IPS-20b (cell line): ENCODE measurements around the gene MAP2.

Experiments
- H3K27ac ChIP-seq: one replicate; pipeline ENCODE4 v1.5.1; 2013; ENCODE audit warnings: low read length
- H3K27me3 ChIP-seq: 2 replicates; pipeline ENCODE4 v1.6.1; 2013; ENCODE audit warnings: mild to moderate bottlenecking, low read length, inconsistent platforms; ENCODE audit not compliant: insufficient read depth
- H3K36me3 ChIP-seq: 2 replicates; pipeline ENCODE4 v1.6.1; 2013; ENCODE audit warnings: low read depth, mild to moderate bottlenecking, inconsistent platforms, low read length, moderate library complexity; ENCODE audit not compliant: insufficient read depth
- H3K4me1 ChIP-seq: 2 replicates; pipeline ENCODE4 v1.6.1; 2013; ENCODE audit warnings: mild to moderate bottlenecking, control low read depth, inconsistent platforms, low read length, moderate library complexity; ENCODE audit not compliant: insufficient read depth
- H3K4me3 ChIP-seq: 2 replicates; pipeline ENCODE4 v1.5.1; 2013; ENCODE audit warnings: mild to moderate bottlenecking, low read length, inconsistent platforms
- H3K9ac ChIP-seq: 2 replicates; pipeline ENCODE4 v1.6.1; 2013; ENCODE audit warnings: low read depth, mild to moderate bottlenecking, inconsistent platforms, low read length, moderate library complexity
- H3K9me3 ChIP-seq: 2 replicates; pipeline ENCODE4 v1.6.1; 2013; ENCODE audit warnings: mild to moderate bottlenecking, low read depth, low read length, inconsistent platforms; ENCODE audit not compliant: insufficient read depth

Gene MAP2

DNA sequence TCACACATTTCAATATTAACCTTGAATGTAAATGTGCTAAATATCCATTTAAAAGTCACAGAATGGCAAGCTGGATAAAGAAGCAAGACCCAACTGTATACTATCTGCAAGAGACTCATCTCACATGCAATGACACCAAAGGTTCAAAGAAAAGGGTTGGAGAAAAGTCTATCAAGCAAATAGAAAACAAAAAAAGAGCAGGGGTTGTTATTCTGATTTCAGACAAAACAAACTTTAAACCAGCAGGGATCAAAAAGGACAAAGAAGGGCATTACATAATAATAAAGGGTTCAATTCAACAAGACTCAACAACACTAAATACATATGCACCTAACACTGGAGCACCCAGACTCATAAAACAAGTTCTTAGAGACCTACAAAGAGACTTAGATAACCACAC, 333.3 kb downstream of the MAP2 start:
- Histone ChIP-seq H3K4me3 (no peak overlapping the region), H3K27ac (no peak overlapping the region), H3K36me3 (no peaks in the 10 kb centered on the region), H3K9me3 (no peaks in the 10 kb centered on the region; the same call in 1 of the 2 replicates), H3K4me1 (peaks cover 3% of the 10 kb centered on the region; the same call in 1 of the 2 replicates), H3K27me3 (peaks cover 100% of the 10 kb centered on the region), H3K9ac (no peak overlapping the region)

DNA sequence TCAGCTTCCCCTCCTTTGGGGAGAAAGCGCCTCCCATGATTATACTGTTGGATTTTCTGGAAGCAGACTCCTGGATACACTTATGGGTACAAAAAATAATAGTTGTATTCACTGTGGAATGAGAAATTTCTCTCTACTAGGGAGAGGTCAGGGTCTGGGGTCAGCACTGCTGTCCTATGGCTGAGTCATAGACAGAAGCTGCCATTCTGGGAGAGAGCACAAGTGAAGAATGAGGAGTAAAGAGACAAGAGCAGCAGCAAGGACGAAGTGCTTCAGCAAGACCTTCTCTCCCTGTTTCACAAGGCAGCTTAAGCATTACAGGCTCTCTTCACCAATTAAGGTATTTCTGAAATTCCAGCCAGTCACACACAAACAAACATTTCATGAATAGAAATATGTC, 337.7 kb downstream of the MAP2 start:
- Histone ChIP-seq H3K27me3 (peaks cover 95% of the 10 kb centered on the region), H3K9me3 (no peaks in the 10 kb centered on the region), H3K4me3 (no peak overlapping the region), H3K9ac (no peak overlapping the region), H3K36me3 (no peaks in the 10 kb centered on the region), H3K4me1 (peaks cover 3% of the 10 kb centered on the region; the same call in 1 of the 2 replicates), H3K27ac (no peak overlapping the region)

DNA sequence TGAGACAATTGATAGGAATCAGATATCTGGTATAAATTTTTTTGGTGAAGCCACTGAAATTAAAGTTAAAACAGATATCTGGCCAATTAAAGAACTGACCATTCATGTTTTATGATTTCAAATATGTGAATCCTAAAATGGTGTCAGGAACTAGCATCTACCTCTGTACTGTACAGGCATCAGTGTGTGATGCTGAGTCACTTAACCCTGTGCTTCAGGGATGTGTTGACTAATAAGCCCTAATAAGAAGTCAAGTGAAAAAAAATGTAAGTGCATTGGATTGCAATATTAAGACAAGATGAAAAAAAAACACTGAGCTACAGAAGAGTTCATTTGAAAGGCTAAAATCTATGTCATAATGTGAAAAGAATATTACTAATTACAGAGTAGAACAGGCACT, 338.7 kb downstream of the MAP2 start:
- Histone ChIP-seq H3K9me3 (no peaks in the 10 kb centered on the region), H3K9ac (no peak overlapping the region), H3K4me1 (no peaks in the 10 kb centered on the region), H3K4me3 (no peak overlapping the region), H3K27ac (no peak overlapping the region), H3K27me3 (peaks cover 95% of the 10 kb centered on the region), H3K36me3 (no peaks in the 10 kb centered on the region)

DNA sequence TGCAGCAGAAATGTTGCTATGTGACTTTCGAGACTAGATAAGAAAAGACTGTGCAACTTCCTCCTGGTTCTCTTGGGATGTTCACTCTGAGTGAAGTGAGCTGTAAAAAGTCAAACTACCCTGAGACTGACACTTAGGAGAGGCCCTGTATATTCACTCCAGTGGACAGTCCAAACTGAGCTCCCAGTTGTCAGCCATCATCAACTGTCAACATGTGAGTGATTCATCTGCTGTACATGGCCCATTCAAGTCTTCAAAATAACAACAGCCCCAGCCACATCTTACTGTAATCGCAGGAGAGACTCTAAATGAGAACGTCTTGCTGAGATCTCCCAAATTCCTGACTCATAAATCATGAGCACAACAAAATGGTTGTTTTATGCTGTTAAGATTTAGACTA, 339.3 kb downstream of the MAP2 start:
- no peak overlapping the region for H3K9ac ChIP-seq
- H3K27ac ChIP-seq, result no peak overlapping the region
- no peak overlapping the region for H3K4me3 ChIP-seq
- H3K27me3 ChIP-seq, result peaks cover 95% of the 10 kb centered on the region
- H3K9me3 ChIP-seq, result no peaks in the 10 kb centered on the region
- H3K4me1 ChIP-seq, result no peaks in the 10 kb centered on the region
- H3K36me3 ChIP-seq, result no peaks in the 10 kb centered on the region

DNA sequence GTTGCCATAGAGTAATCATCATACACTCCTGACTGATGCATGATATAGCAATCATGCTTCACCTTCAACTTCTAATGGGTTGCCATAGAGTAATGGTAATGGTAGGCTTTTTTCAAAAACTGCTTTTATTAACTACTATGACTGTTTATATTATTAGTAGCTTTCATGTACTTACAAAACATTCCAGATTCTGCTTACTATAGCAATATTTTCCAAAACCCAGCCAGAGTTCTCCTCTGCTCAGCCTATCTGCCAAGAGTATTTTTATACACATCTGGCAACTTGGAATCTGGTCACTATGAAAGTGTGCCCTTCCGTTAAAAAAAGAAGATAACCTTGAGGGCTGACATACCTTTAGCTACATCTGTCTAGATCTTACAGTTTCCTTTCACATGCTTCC, 342.8 kb downstream of the MAP2 start:
- Histone ChIP-seq H3K9ac (no peak overlapping the region), H3K36me3 (no peaks in the 10 kb centered on the region), H3K4me1 (no peaks in the 10 kb centered on the region), H3K9me3 (no peaks in the 10 kb centered on the region), H3K27me3 (peaks cover 95% of the 10 kb centered on the region), H3K27ac (no peak overlapping the region), H3K4me3 (no peak overlapping the region)

DNA sequence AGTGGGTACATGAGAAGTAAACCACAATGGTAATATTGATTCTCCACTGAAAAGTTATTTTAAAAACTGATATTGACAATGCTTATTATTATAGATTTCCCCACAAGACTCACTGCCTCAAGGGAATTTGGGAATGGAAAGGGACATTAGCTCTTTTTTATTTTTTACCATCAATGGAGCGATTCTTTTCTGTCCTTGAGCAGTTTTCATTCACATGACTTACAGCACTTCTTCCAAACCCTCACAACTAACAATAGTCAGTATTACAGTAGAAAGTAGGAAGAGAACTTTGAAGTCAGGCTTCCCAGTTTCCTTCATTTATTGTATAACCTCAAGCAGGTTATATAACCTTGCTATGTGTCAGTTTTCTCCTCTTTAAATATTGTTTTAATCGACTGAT, 343.5 kb downstream of the MAP2 start:
- Histone ChIP-seq H3K27me3 (peaks cover 89% of the 10 kb centered on the region), H3K4me3 (no peak overlapping the region), H3K4me1 (no peaks in the 10 kb centered on the region; the same call in 1 of the 2 replicates), H3K9me3 (no peaks in the 10 kb centered on the region), H3K36me3 (no peaks in the 10 kb centered on the region), H3K9ac (no peak overlapping the region), H3K27ac (no peak overlapping the region)

DNA sequence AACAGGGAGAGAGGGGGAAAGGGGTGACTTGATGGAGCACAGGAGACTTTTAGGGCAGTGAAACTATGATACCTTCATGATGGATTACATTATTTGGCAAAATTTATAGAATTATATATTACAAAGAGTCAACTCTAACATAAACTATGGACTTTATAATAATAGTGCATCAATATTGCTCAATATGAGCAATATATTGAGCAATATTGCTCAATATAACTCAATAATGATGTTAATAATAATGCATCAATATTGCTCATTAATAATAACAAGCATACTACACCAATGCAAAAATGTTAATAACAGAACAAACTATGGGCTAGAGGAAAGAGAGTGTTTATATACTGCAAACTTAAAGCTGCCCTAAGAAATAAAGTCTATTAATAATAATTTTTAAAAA, 344.7 kb downstream of the MAP2 start:
- H3K36me3 ChIP-seq, result no peaks in the 10 kb centered on the region
- H3K9me3 ChIP-seq, result no peaks in the 10 kb centered on the region
- H3K4me3 ChIP-seq, result no peak overlapping the region
- H3K4me1 ChIP-seq, result no peaks in the 10 kb centered on the region; the same call in 1 of the 2 replicates
- no peak overlapping the region for H3K27ac ChIP-seq
- no peak overlapping the region for H3K9ac ChIP-seq
- H3K27me3 ChIP-seq, result peaks cover 89% of the 10 kb centered on the region

DNA sequence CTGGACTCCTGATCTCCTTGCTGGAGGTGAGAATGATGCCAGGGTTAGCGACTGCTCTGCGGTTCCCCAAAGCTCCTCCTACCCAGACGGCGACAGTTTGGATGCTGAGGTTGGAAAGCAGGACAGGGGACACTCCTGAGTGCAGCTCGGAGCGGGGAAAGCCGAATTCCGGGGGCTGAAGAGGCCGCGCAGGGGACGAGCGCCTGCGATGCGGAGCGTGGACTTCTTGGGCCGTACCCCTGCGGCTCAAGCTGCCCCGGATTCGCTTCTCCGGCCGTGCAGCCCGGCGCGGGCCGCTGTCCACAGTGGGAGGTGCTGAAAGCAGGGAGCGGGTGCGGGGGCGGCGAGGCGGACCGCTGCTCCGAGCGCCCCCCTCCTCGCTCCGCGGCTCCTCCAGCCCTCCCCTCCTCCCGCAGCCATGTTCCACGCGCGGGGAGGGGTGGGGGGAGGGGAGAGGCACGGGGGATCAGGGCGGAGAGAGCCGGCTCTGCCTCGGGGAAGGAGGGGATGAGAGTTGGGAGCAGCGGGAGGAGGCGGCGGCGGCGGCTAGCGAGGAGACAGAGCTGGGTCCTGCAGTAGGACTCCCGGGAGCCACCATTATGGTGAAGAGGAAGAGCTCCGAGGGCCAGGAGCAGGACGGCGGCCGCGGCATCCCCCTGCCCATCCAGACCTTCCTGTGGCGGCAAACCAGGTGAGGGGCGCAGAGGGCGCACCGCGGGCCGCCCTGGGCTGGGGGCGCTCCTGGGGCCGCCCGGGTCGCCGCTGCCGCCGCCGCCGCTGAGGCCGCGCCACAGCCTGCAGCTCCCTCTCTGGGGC, 347.8 kb downstream of the MAP2 start, which contains the start of gene UNC80:
TSS of gene UNC80 (plus strand) at position 359 of the 816 bp plus-strand sequence. CDS start at position 600, 241 bp downstream.
- Histone ChIP-seq H3K9me3 (no peaks in the 10 kb centered on the region), H3K36me3 (no peaks in the 10 kb centered on the region), H3K4me1 (no peaks in the 10 kb centered on the region; the same call in 1 of the 2 replicates), H3K9ac (no peak within 1 kb of the TSS), H3K4me3 (peak within 1 kb of the TSS; percentile 74), H3K27ac (no peak within 1 kb of the TSS), H3K27me3 (peaks cover 70% of the 10 kb centered on the region)

DNA sequence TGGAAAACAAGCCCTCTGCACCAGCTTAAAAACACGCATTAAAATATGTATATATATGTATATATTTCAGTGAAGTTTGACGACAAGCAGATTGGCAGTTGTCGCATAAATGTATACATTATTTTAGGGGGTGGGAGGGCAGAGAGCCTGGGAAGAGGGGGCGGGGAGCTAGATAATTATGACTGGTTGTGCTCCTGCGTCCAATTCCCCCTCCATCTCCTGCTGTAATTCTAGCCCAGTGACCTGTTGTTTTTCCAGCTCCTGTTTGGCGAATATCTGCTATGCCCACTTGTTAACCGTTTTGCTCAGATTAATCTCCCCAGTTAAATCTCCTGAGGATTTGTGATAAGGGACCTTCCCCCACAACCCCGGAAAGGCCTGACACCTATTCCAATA, 348.4 kb downstream of the MAP2 start:
- H3K9ac ChIP-seq, result no peak overlapping the region
- no peak overlapping the region for H3K27ac ChIP-seq
- H3K4me1 ChIP-seq, result no peaks in the 10 kb centered on the region; the same call in 1 of the 2 replicates
- no peaks in the 10 kb centered on the region for H3K9me3 ChIP-seq
- peak overlapping the region; percentile 74 for H3K4me3 ChIP-seq
- H3K36me3 ChIP-seq, result no peaks in the 10 kb centered on the region
- H3K27me3 ChIP-seq, result peaks cover 64% of the 10 kb centered on the region

DNA sequence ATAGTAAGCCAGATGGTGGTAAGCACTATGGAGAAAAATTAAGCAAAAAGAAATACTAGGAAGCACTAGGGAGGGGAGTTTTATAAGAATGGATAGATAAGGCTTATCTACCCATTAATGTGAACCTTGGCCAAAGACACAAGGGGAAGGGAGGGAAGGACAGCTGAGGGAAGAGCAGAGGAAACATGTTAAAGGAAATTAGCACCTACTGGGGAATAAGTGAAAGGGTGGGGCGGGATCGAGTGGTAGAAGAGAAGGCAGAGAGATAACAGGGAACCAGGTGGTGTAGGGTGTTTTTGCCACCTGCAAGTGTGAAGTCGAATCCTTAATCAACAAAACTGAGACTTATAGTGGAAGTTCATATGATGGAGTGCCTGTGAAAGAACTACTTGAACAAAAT, 349.5 kb downstream of the MAP2 start:
- Histone ChIP-seq H3K36me3 (no peaks in the 10 kb centered on the region), H3K27me3 (peaks cover 54% of the 10 kb centered on the region), H3K27ac (no peak overlapping the region)

More for the DNA sequence above, 349.5 kb downstream of the MAP2 start:
- Histone ChIP-seq H3K4me3 (no peak overlapping the region), H3K4me1 (no peaks in the 10 kb centered on the region; the same call in 1 of the 2 replicates), H3K9me3 (no peaks in the 10 kb centered on the region), H3K9ac (no peak overlapping the region)
